Ishikawa (cell line): ENCODE measurements around the gene WDR18.
A peak's percentile ranks its signal among the peaks of the same experiment; 100 is the strongest.

Experiments used
- CEBPB ChIP-seq: IDR thresholded peaks from 2 replicates; pipeline ENCODE4 v1.6.1; 2012
- CREB1 ChIP-seq: IDR thresholded peaks from 2 replicates; pipeline ENCODE4 v1.6.1; 2012; ENCODE audit warnings: low read depth
- EGR1 ChIP-seq: IDR thresholded peaks from 2 replicates; pipeline ENCODE4 v1.6.1; 2012
- EP300 ChIP-seq: IDR thresholded peaks from 2 replicates; pipeline ENCODE4 v1.6.1; 2012; ENCODE audit warnings: borderline replicate concordance
- FOXM1 ChIP-seq: IDR thresholded peaks from 2 replicates; pipeline ENCODE4 v1.6.1; 2012; ENCODE audit warnings: low read depth, borderline replicate concordance
- MAX ChIP-seq: IDR thresholded peaks from 2 replicates; pipeline ENCODE4 v1.6.1; 2012
- NFIC ChIP-seq: IDR thresholded peaks from 2 replicates; pipeline ENCODE4 v1.6.1; 2012
- RAD21 ChIP-seq: IDR thresholded peaks from 2 replicates; pipeline ENCODE4 v1.6.1; 2012; ENCODE audit warnings: low read depth
- REST ChIP-seq: IDR thresholded peaks from 2 replicates; pipeline ENCODE4 v1.6.1; 2012; ENCODE audit warnings: low read depth, mild to moderate bottlenecking
- TAF1 ChIP-seq: IDR thresholded peaks from 2 replicates; pipeline ENCODE4 v1.6.1; 2012; ENCODE audit warnings: low read depth, mild to moderate bottlenecking
- TCF12 ChIP-seq: IDR thresholded peaks from 2 replicates; pipeline ENCODE4 v1.6.1; 2012; ENCODE audit warnings: low read depth
- TEAD4 ChIP-seq: IDR thresholded peaks from 2 replicates; pipeline ENCODE4 v1.6.1; 2012
- USF1 ChIP-seq: IDR thresholded peaks from 2 replicates; pipeline ENCODE4 v1.6.1; 2012
- YY1 ChIP-seq: IDR thresholded peaks from 2 replicates; pipeline ENCODE4 v1.6.1; 2012; ENCODE audit warnings: low read depth
- ZBTB7A ChIP-seq: IDR thresholded peaks from 2 replicates; pipeline ENCODE4 v1.6.1; 2012; ENCODE audit warnings: low read depth

WDR18 gene

GRCh38 chr19:1013218-1013617 lies 29.1 kb downstream of the WDR18 start:
- TF ChIP-seq TEAD4: no peak
- no peak for TF ChIP-seq TCF12
- no peak for TF ChIP-seq TAF1
- TF ChIP-seq CREB1: no peak
- no peak for TF ChIP-seq ZBTB7A
- TF ChIP-seq YY1: no peak
- TF ChIP-seq MAX: no peak
- no peak for TF ChIP-seq EGR1
- TF ChIP-seq USF1: no peak
- no peak for TF ChIP-seq NFIC
- TF ChIP-seq EP300: no peak
- no peak for TF ChIP-seq FOXM1
- no peak for TF ChIP-seq RAD21

GRCh38 chr19:1014161-1015060 lies 30.3 kb downstream of the WDR18 start:
- TF ChIP-seq CEBPB (no peak), ZBTB7A (no peak)

GRCh38 chr19:1015061-1015781 lies 31.1 kb downstream of the WDR18 start:
- TF ChIP-seq TAF1 (no peak), EGR1 (no peak), NFIC (no peak)

- no peak for TF ChIP-seq FOXM1
- no peak for TF ChIP-seq NFIC
- TF ChIP-seq YY1: no peak
- TF ChIP-seq CREB1: no peak
- no peak for TF ChIP-seq ZBTB7A
- TF ChIP-seq RAD21: no peak
- no peak for TF ChIP-seq USF1
- no peak for TF ChIP-seq TCF12
- TF ChIP-seq EGR1: no peak
- no peak for TF ChIP-seq EP300
- no peak for TF ChIP-seq MAX
- TF ChIP-seq CEBPB: no peak
- no peak for TF ChIP-seq TAF1
- no peak for TF ChIP-seq TEAD4
- TF ChIP-seq REST: no peak
Observed at GRCh38 chr19:1015782-1016646, 31.9 kb downstream of the WDR18 start.

- peak; percentile 68 for TF ChIP-seq USF1
- TF ChIP-seq EGR1: no peak
Observed at GRCh38 chr19:1016647-1017114, 32.5 kb downstream of the WDR18 start.

GRCh38 chr19:1017115-1017905 lies 33.2 kb downstream of the WDR18 start:
- TF ChIP-seq TAF1: no peak
- no peak for TF ChIP-seq TEAD4
- 0 out of 2 replicates have a peak, but pooled peaks have one; percentile 44 for TF ChIP-seq ZBTB7A
- no peak for TF ChIP-seq CEBPB
- TF ChIP-seq CREB1: no peak
- TF ChIP-seq TCF12: peak; percentile 33; the same call in 1 of the 2 replicates
